WERI-Rb-1 (cell line): ENCODE measurements around the gene GRPEL2.

Experiments used
- DNase-seq: peaks from one replicate; pipeline ENCODE4 v3.0.0-alpha.2; 2020
- H3K27ac ChIP-seq: fragments of 250-450 bp; sonication (Bioruptor Pico); 2 replicates; pipeline ENCODE4 v1.5.1; 2020; ENCODE audit warnings: mild to moderate bottlenecking, moderate library complexity
- H3K27me3 ChIP-seq: fragments of 250-450 bp; sonication (Bioruptor Pico); 2 replicates; pipeline ENCODE4 v1.5.1; 2021; ENCODE audit warnings: mild to moderate bottlenecking, low read depth, moderate library complexity; ENCODE audit not compliant: insufficient read depth, severe bottlenecking
- H3K36me3 ChIP-seq: fragments of 250-450 bp; sonication (Bioruptor Pico); 2 replicates; pipeline ENCODE4 v1.5.1; 2020; ENCODE audit warnings: mild to moderate bottlenecking, moderate library complexity
- H3K4me3 ChIP-seq: 2 replicates; pipeline ENCODE4 v1.5.1; 2011; ENCODE audit warnings: low read depth, mild to moderate bottlenecking, control low read depth, low read length
- H3K9me3 ChIP-seq: fragments of 250-450 bp; sonication (Bioruptor Pico); 2 replicates; pipeline ENCODE4 v1.5.1; 2021; ENCODE audit warnings: mild to moderate bottlenecking, moderate library complexity; ENCODE audit not compliant: severe bottlenecking
- CTCF ChIP-seq: IDR thresholded peaks from 2 replicates; pipeline ENCODE4 v1.5.1; 2011; ENCODE audit warnings: low read depth, mild to moderate bottlenecking, control low read depth, inconsistent platforms, low read length

The GRPEL2 gene

GRCh38 chr5:149379818-149380374, 34.6 kb downstream of the GRPEL2 start:
- H3K9me3 ChIP-seq, result no peaks in the 10 kb centered on the region
- TF ChIP-seq CTCF, result no peak
- H3K36me3 ChIP-seq, result no peaks in the 10 kb centered on the region
- no peak overlapping the region for H3K27ac ChIP-seq
- no peak overlapping the region for H3K4me3 ChIP-seq
- DNase-seq, result no peak
- no peaks in the 10 kb centered on the region for H3K27me3 ChIP-seq

GRCh38 chr5:149380466-149381121, 35.3 kb downstream of the GRPEL2 start:
- H3K27me3 ChIP-seq, result no peaks in the 10 kb centered on the region
- no peaks in the 10 kb centered on the region for H3K9me3 ChIP-seq
- TF ChIP-seq CTCF, result no peak
- H3K36me3 ChIP-seq, result no peaks in the 10 kb centered on the region
- H3K4me3 ChIP-seq, result no peak overlapping the region
- H3K27ac ChIP-seq, result no peak overlapping the region
- DNase-seq, result no peak

GRCh38 chr5:149381261-149381985, 36.1 kb downstream of the GRPEL2 start:
- no peak for TF ChIP-seq CTCF
- H3K27ac ChIP-seq, result no peak overlapping the region
- no peaks in the 10 kb centered on the region for H3K9me3 ChIP-seq
- H3K27me3 ChIP-seq, result no peaks in the 10 kb centered on the region
- DNase-seq, result no peak
- no peaks in the 10 kb centered on the region for H3K36me3 ChIP-seq
- no peak overlapping the region for H3K4me3 ChIP-seq

GRCh38 chr5:149381986-149382338, 36.7 kb downstream of the GRPEL2 start:
- peak; percentile 90 for DNase-seq
- Histone ChIP-seq H3K27ac (no peak overlapping the region), H3K36me3 (no peaks in the 10 kb centered on the region), H3K27me3 (no peaks in the 10 kb centered on the region), H3K9me3 (no peaks in the 10 kb centered on the region), H3K4me3 (no peak overlapping the region)
- TF ChIP-seq CTCF, result peak; percentile 97

- no peak overlapping the region for H3K27ac ChIP-seq
- DNase-seq, result no peak
- TF ChIP-seq CTCF, result no peak
- no peaks in the 10 kb centered on the region for H3K27me3 ChIP-seq
- no peak overlapping the region for H3K4me3 ChIP-seq
- no peaks in the 10 kb centered on the region for H3K9me3 ChIP-seq
- no peaks in the 10 kb centered on the region for H3K36me3 ChIP-seq
Measured at GRCh38 chr5:149382517-149383220, 37.4 kb downstream of the GRPEL2 start.
